DND-41 (cell line): ENCODE results near the gene ASXL1.

ENCODE experiments used
- EZH2 ChIP-seq: IDR thresholded peaks from 3 replicates; pipeline ENCODE4 v1.6.1; 2012; ENCODE audit warnings: borderline replicate concordance, low read depth, mild to moderate bottlenecking, moderate library complexity, low read length, inconsistent platforms; ENCODE audit not compliant: severe bottlenecking
- TF ChIP-seq, protein P1 (sequence below): IDR thresholded peaks from 2 replicates; pipeline ENCODE4 v1.5.1; 2012; ENCODE audit warnings: borderline replicate concordance, low read length, moderate library complexity, mild to moderate bottlenecking; ENCODE audit not compliant: poor library complexity, severe bottlenecking; ENCODE audit errors: extremely low read depth

- TF ChIP-seq, protein P1, sequence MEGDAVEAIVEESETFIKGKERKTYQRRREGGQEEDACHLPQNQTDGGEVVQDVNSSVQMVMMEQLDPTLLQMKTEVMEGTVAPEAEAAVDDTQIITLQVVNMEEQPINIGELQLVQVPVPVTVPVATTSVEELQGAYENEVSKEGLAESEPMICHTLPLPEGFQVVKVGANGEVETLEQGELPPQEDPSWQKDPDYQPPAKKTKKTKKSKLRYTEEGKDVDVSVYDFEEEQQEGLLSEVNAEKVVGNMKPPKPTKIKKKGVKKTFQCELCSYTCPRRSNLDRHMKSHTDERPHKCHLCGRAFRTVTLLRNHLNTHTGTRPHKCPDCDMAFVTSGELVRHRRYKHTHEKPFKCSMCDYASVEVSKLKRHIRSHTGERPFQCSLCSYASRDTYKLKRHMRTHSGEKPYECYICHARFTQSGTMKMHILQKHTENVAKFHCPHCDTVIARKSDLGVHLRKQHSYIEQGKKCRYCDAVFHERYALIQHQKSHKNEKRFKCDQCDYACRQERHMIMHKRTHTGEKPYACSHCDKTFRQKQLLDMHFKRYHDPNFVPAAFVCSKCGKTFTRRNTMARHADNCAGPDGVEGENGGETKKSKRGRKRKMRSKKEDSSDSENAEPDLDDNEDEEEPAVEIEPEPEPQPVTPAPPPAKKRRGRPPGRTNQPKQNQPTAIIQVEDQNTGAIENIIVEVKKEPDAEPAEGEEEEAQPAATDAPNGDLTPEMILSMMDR: no peak
- TF ChIP-seq EZH2: no peak
Observed at GRCh38 chr20:32326504-32326845, 31.7 kb upstream of the ASXL1 start.
